DMS 273 treated with DMSO at 0.1 percent for 48 hours (cell line): ENCODE measurements around the gene KRT3.

Experiments
- DNase-seq: peaks from one replicate; lab custom pipeline; 2025; lab: John Stamatoyannopoulos, UW

Gene KRT3

GRCh38 chr12:52813885-52814709 is 18.2 kb upstream of the KRT3 start, which contains the start of gene KRT4:
KRT4 (minus strand) TSS chr12:52814116; CDS start chr12:52814058, 58 bp downstream.
- no peak for DNase-seq

GRCh38 chr12:52813203-52813819 is 17.4 kb upstream of the KRT3 start:
- DNase-seq = no peak

- no peak for DNase-seq
These were observed 16.8 kb upstream of the KRT3 start for GRCh38 chr12:52812749-52813148.

- DNase-seq = no peak
These were observed 16.1 kb upstream of the KRT3 start for GRCh38 chr12:52812073-52812400.

- DNase-seq = no peak
These were observed 15.5 kb upstream of the KRT3 start for GRCh38 chr12:52811191-52812072.

GRCh38 chr12:52810554-52810953 is 14.6 kb upstream of the KRT3 start:
- DNase-seq = no peak

GRCh38 chr12:52809166-52809565 is 13.2 kb upstream of the KRT3 start:
- no peak for DNase-seq

GRCh38 chr12:52808573-52809160 is 12.8 kb upstream of the KRT3 start:
- DNase-seq = no peak

- no peak for DNase-seq
These were observed 11.9 kb upstream of the KRT3 start for GRCh38 chr12:52807544-52808470.

GRCh38 chr12:52806821-52807543 is 11.1 kb upstream of the KRT3 start:
- DNase-seq = no peak

GRCh38 chr12:52806169-52806811 is 10.4 kb upstream of the KRT3 start:
- no peak for DNase-seq

- no peak for DNase-seq
These were observed 9.8 kb upstream of the KRT3 start for GRCh38 chr12:52805739-52806138.

- DNase-seq = no peak
These were observed 9.1 kb upstream of the KRT3 start for GRCh38 chr12:52805000-52805399.

GRCh38 chr12:52802442-52802841 is 6.5 kb upstream of the KRT3 start:
- no peak for DNase-seq

GRCh38 chr12:52801773-52802172 is 5.9 kb upstream of the KRT3 start:
- DNase-seq = no peak

GRCh38 chr12:52800259-52800917 is 4.5 kb upstream of the KRT3 start:
- DNase-seq = no peak

GRCh38 chr12:52799505-52800211 is 3.7 kb upstream of the KRT3 start:
- no peak for DNase-seq

GRCh38 chr12:52798671-52799504 is 3.0 kb upstream of the KRT3 start:
- DNase-seq = no peak
